Measurements from ENCODE around the gene ZNF697. TPM values are rescaled to one million over a fixed set of nuclear protein-coding genes. Genes with fewer than 3 reads are reported as not detected.

Gene ZNF697
- total and polyA plus RNA-seq, 9 of the 15 experiments (the other 6 are each of a cell fraction or from before 2014, with no cell fraction given): 2.1 to 13.6 (median 8.3) TPM

GRCh38 chr1:119646521-119647227 lies 1.4 kb downstream of the ZNF697 start:
- intact Hi-C loops (cut with micrococcal nuclease): no loop called here
- ChIA-PET POLR2A (interaction anchor here (0.6 to 1.3 kb wide), 4 partner anchors 9 to 90 kb away, joined by 3 to 7 read pairs (median 3); no protein-coding TSS in a partner anchor), CTCF (ENCODE audit: low intra/inter-chr PET ratio) (interaction anchor here (1.2 kb wide), 1 partner anchor 28 kb away, joined by 3 read pairs; no protein-coding TSS in a partner anchor)
- FAIRE-seq (peak; percentile 57), DNase-seq (ENCODE audit: extremely low read depth in 1 of 4, low spot score in 3 of 4) (peak; percentile 26 to 59 (median 36)), ATAC-seq (peak; percentile 13)
- peak overlapping the region; percentile 80 to 96 for H3K9ac ChIP-seq (ENCODE audit: insufficient read depth in 1 of 2, low read depth in 2 of 2, low read length in 2 of 2)
- peak overlapping the region; percentile 94 for H3K4me2 ChIP-seq (ENCODE audit: insufficient read depth, low read length)
- no peaks in the 10 kb centered on the region for H3K9me1 ChIP-seq (ENCODE audit: control insufficient read depth, insufficient read depth, low read length)
- peaks cover 15 to 25% of the 10 kb centered on the region in 2 experiments for H3K4me1 ChIP-seq (replicated peaks in 1 of 2; ENCODE audit: control insufficient read depth in 2 of 2, insufficient read depth in 2 of 2, low read length in 2 of 2)
- H3K4me3 ChIP-seq: peak overlapping the region; percentile 90
- no TSS peak for BruUV-seq (replicated peaks)
- no peaks in the 10 kb centered on the region for H3K36me3 ChIP-seq (ENCODE audit: control insufficient read depth, insufficient read depth, low read length)
- peaks cover 0 to 11% of the 10 kb centered on the region in 2 experiments; a peak in 2 of 5 replicates for H3K27me3 ChIP-seq (ENCODE audit: control insufficient read depth in 2 of 2, insufficient read depth in 2 of 2, low read length in 2 of 2)
- peak overlapping the region; percentile 72 for H3K27ac ChIP-seq (ENCODE audit: extremely low read depth, low read depth, low read length)
- H2AFZ ChIP-seq (ENCODE audit: low read depth, low read length): peak overlapping the region; percentile 91
- no peaks in the 10 kb centered on the region for H4K20me1 ChIP-seq (replicated peaks; ENCODE audit: control insufficient read depth, insufficient read depth, low read length)
- in situ Hi-C loops (cut with MboI): no loop called here
- H3K79me2 ChIP-seq (ENCODE audit: control insufficient read depth, insufficient read depth, low read length): peaks cover 34% of the 10 kb centered on the region
- 18% methylated on average over 11 of the region's 15 CpGs for WGBS (ENCODE audit: insufficient coverage, low coverage, missing lambda C conversion rate)
- no peaks in the 10 kb centered on the region for H3K9me3 ChIP-seq (replicated peaks; ENCODE audit: control insufficient read depth, insufficient read depth, low read depth, low read length)
- TF ChIP-seq MAZ (CRISPR knock-in tag; conservative IDR thresholded peaks at IDR 0.05 in 1 of 2, IDR thresholded peaks at IDR 0.05 in 1 of 2) (no peak), TEAD1 (CRISPR knock-in tag; IDR thresholded peaks at IDR 0.05) (no peak), U2AF2 (optimal IDR thresholded peaks at IDR 0.05; ENCODE audit: low read depth, low read length) (no peak), C11orf30 (IDR thresholded peaks at IDR 0.05; ENCODE audit: low read depth) (0 out of 2 replicates have a peak, but pooled peaks have one; percentile 33), FOXK1 (CRISPR knock-in tag; IDR thresholded peaks at IDR 0.05; ENCODE audit: borderline replicate concordance) (peak; percentile 32; the same call in 1 of the 2 replicates), ZNF589 (CRISPR knock-in tag; IDR thresholded peaks at IDR 0.05; ENCODE audit: low read depth) (peak; percentile 84), ZNF445 (CRISPR knock-in tag; IDR thresholded peaks at IDR 0.05; ENCODE audit: low read depth) (no peak), MAFG (tag; conservative IDR thresholded peaks at IDR 0.05) (peak; percentile 26), NCOA6 (IDR thresholded peaks at IDR 0.05) (no peak), NFE2 (IDR thresholded peaks at IDR 0.05; ENCODE audit: low read depth) (peak; percentile 79), MTF1 (CRISPR knock-in tag; IDR thresholded peaks at IDR 0.05; ENCODE audit: borderline replicate concordance) (no peak), MEIS2 (IDR thresholded peaks at IDR 0.05; ENCODE audit: partially characterized antibody) (no peak), CREM (IDR thresholded peaks at IDR 0.05; ENCODE audit: low read depth) (peak; percentile 28; the same call in 1 of the 2 replicates), ETS1 (conservative IDR thresholded peaks at IDR 0.05; ENCODE audit: control insufficient read depth, low read depth, low read length) (no peak), E2F6 (IDR thresholded peaks at IDR 0.05; ENCODE audit: borderline replicate concordance in 1 of 2, extremely low read depth in 1 of 2, insufficient read depth in 1 of 2, insufficient read length in 1 of 2, low read depth in 1 of 2, low read length in 1 of 2, poor library complexity in 1 of 2, severe bottlenecking in 1 of 2) (peak in 1 of 2 experiments; percentile 3), ZBTB1 (CRISPR knock-in tag; IDR thresholded peaks at IDR 0.05; ENCODE audit: borderline replicate concordance, low read depth) (peak; percentile 28; the same call in 1 of the 2 replicates), ZNF280A (IDR thresholded peaks at IDR 0.05; ENCODE audit: low read depth, partially characterized antibody) (no peak)
